ENCODE data around the gene SYPL1.

The SYPL1 gene

DNA sequence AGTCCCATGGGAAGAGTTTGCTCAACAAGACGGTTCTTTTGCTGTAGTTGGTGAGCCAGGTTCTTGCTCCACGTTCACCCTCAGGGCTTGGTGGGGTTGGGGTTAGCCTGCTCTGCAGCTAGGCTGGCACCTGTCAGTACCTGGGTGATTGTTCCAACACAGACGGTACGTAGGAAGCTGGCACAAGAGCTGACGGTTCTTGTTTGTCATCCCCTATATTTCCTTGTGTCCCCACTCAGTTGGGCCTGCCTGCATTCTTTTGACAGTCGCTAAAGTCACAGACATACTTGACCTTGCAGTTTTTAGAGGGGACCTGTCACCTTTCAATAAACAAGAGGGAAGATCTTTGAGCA lies 40.2 kb upstream of the SYPL1 start:
- H3K9me3 ChIP-seq (ENCODE audit: control insufficient read depth, insufficient read depth, low read length) = no peaks in the 10 kb centered on the region
- H4K20me1 ChIP-seq (ENCODE audit: control insufficient read depth, insufficient read depth, low read depth, low read length) = no peaks in the 10 kb centered on the region
- no peak overlapping the region for H3K27ac ChIP-seq (ENCODE audit: low read depth, low read length)
- TF ChIP-seq, protein P1, sequence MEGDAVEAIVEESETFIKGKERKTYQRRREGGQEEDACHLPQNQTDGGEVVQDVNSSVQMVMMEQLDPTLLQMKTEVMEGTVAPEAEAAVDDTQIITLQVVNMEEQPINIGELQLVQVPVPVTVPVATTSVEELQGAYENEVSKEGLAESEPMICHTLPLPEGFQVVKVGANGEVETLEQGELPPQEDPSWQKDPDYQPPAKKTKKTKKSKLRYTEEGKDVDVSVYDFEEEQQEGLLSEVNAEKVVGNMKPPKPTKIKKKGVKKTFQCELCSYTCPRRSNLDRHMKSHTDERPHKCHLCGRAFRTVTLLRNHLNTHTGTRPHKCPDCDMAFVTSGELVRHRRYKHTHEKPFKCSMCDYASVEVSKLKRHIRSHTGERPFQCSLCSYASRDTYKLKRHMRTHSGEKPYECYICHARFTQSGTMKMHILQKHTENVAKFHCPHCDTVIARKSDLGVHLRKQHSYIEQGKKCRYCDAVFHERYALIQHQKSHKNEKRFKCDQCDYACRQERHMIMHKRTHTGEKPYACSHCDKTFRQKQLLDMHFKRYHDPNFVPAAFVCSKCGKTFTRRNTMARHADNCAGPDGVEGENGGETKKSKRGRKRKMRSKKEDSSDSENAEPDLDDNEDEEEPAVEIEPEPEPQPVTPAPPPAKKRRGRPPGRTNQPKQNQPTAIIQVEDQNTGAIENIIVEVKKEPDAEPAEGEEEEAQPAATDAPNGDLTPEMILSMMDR (IDR thresholded peaks at IDR 0.05; ENCODE audit: low read depth, low read length, poor library complexity, severe bottlenecking) = no peak
- no peak for TF ChIP-seq EZH2phosphoT487 (IDR thresholded peaks at IDR 0.05; ENCODE audit: borderline replicate concordance, low read length)
- no peak overlapping the region for H3K4me3 ChIP-seq (ENCODE audit: low read length)
- H3K79me2 ChIP-seq (ENCODE audit: control insufficient read depth, low read length) = no peaks in the 10 kb centered on the region
- H3K27me3 ChIP-seq (ENCODE audit: control insufficient read depth, low read length) = 0 out of 2 replicates have a peak, but pooled peaks cover 5% of the 10 kb centered on the region
- H3K4me2 ChIP-seq (ENCODE audit: low read length) = no peak overlapping the region
- no peaks in the 10 kb centered on the region for H3K36me3 ChIP-seq (ENCODE audit: control insufficient read depth, low read length)
- no peaks in the 10 kb centered on the region for H3K9me2 ChIP-seq (replicated peaks; ENCODE audit: control insufficient read depth, low read length)
- peaks cover 57% of the 10 kb centered on the region for H3K4me1 ChIP-seq (ENCODE audit: control insufficient read depth, low read length)
- H3F3A ChIP-seq (ENCODE audit: control insufficient read depth, insufficient read depth) = peaks cover 9% of the 10 kb centered on the region

DNA sequence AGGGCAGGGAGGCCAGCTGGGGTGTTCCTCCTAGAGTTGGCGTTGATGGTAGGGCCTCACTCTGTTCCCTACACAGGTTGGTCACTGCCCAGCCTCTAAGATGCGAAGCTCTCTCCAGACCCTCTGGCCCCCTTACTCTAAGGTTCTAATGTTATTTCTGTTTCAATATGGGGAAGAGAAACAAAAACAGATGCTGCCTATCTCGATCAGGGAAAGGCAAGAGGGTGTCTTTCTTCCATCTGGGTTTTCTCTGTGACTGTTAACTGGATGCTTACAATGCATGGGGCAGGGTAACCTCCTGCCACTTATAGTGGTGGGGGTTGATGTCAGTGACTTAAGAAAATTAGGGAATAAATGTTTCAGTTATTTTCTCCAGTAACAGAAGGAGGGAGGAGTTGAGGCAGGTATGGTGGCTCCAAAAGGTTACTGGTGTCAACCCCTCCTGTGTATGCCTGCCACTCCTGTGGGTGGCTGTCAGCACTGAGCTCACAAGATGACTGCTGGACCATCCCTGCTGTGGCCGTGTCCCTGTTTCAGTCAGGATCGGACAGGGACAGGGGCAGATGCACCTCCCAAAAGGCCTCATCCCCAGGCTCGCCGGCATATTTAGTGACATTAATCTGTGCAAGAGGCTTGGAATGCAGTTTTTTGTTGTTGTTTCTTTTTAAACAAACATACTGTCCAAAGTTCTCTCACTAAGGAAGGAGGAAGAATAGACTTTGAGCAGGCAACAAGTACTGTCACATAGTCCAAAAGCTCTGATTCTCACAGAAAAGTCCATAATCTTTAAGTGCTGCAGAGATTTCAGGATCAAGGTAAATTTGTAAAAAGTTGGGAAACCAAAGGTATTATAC lies 39.6 kb upstream of the SYPL1 start:
- TF ChIP-seq EZH2phosphoT487 (IDR thresholded peaks at IDR 0.05; ENCODE audit: borderline replicate concordance, low read length) = no peak
- TF ChIP-seq, protein P1 (IDR thresholded peaks at IDR 0.05; ENCODE audit: low read depth, low read length, poor library complexity, severe bottlenecking) = no peak
- Histone ChIP-seq H3K9me2 (replicated peaks; ENCODE audit: control insufficient read depth, low read length) (no peaks in the 10 kb centered on the region), H3K9me3 (ENCODE audit: control insufficient read depth, insufficient read depth, low read length) (no peaks in the 10 kb centered on the region), H3K4me2 (ENCODE audit: low read length) (no peak overlapping the region), H3K4me3 (ENCODE audit: low read length) (no peak overlapping the region), H3F3A (ENCODE audit: control insufficient read depth, insufficient read depth) (peaks cover 5% of the 10 kb centered on the region; the same call in 1 of the 2 replicates), H3K27ac (ENCODE audit: low read depth, low read length) (no peak overlapping the region), H3K36me3 (ENCODE audit: control insufficient read depth, low read length) (no peaks in the 10 kb centered on the region), H4K20me1 (ENCODE audit: control insufficient read depth, insufficient read depth, low read depth, low read length) (no peaks in the 10 kb centered on the region), H3K79me2 (ENCODE audit: control insufficient read depth, low read length) (no peaks in the 10 kb centered on the region), H3K27me3 (ENCODE audit: control insufficient read depth, low read length) (0 out of 2 replicates have a peak, but pooled peaks cover 5% of the 10 kb centered on the region), H3K4me1 (ENCODE audit: control insufficient read depth, low read length) (peaks cover 57% of the 10 kb centered on the region)

DNA sequence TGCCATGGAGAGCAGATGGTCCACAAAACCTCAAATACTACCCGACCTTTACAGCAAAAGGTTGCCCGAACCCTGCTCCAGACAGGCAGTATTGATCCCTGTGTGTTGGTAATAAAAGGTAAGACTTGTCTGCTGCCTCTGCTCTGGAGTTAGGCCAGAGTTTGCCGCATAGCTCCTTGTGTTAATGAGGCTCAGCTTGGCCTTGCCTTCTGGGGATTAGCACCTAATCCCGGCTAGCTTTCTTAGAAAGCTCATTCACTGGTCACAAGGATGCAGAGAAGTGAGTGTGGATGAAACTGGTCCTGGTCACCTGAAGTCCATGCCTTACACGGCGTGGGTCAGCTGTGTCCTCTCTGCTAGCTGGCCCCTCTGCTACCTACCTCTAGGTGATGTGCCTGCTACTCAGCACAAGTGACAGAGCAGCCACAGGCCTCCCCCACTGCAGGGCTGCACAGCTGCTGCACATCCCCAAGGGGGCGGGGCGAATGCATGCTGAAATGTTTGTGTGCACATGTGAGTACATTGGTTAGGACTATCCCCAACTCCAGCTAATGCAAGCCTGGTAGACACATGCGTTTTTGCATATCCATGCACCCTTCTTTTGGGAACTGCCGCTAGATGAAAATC lies 31.7 kb upstream of the SYPL1 start:
- no peaks in the 10 kb centered on the region for H3K79me2 ChIP-seq (ENCODE audit: control insufficient read depth, low read length)
- no peaks in the 10 kb centered on the region for H3F3A ChIP-seq (ENCODE audit: control insufficient read depth, insufficient read depth)
- H3K4me3 ChIP-seq (ENCODE audit: low read length) = no peak overlapping the region
- TF ChIP-seq, protein P1 (IDR thresholded peaks at IDR 0.05; ENCODE audit: low read depth, low read length, poor library complexity, severe bottlenecking) = no peak
- peaks cover 24% of the 10 kb centered on the region for H3K4me1 ChIP-seq (ENCODE audit: control insufficient read depth, low read length)
- H3K9me2 ChIP-seq (replicated peaks; ENCODE audit: control insufficient read depth, low read length) = no peaks in the 10 kb centered on the region
- no peak overlapping the region for H3K4me2 ChIP-seq (ENCODE audit: low read length)
- H4K20me1 ChIP-seq (ENCODE audit: control insufficient read depth, insufficient read depth, low read depth, low read length) = no peaks in the 10 kb centered on the region
- H3K9me3 ChIP-seq (ENCODE audit: control insufficient read depth, insufficient read depth, low read length) = no peaks in the 10 kb centered on the region
- no peaks in the 10 kb centered on the region for H3K36me3 ChIP-seq (ENCODE audit: control insufficient read depth, low read length)
- no peaks in the 10 kb centered on the region for H3K27me3 ChIP-seq (ENCODE audit: control insufficient read depth, low read length)
- no peak overlapping the region for H3K27ac ChIP-seq (ENCODE audit: low read depth, low read length)

Measured in DOHH2 (cell line).